CD4-positive, alpha-beta T cell treated with Interleukin-15 for 1 hour (primary cell): ENCODE measurements around the gene PKM.

Experiments
- DNase-seq: peaks from one replicate; pipeline ENCODE4 v3.0.0-alpha.2; 2020

Gene PKM

GRCh38 chr15:72199721-72200212 lies 31.2 kb downstream of the PKM start:
- peak; percentile 72 for DNase-seq

DNA sequence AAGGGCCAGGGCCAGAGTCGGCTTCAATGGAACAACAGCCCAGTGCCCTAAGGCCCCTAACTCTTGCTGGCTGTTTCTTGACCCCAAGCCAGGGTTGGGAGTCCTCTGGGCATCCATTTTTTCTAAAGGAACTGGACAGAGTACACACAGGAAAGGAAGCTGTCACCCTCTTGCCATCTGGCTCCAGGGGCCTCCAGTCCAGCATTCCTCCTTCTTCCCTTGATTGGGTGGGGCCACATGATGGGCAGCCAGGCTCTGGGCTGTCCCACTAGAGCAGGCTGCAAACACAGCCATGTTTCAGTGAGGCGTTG lies 31.8 kb downstream of the PKM start:
- no peak for DNase-seq

DNA sequence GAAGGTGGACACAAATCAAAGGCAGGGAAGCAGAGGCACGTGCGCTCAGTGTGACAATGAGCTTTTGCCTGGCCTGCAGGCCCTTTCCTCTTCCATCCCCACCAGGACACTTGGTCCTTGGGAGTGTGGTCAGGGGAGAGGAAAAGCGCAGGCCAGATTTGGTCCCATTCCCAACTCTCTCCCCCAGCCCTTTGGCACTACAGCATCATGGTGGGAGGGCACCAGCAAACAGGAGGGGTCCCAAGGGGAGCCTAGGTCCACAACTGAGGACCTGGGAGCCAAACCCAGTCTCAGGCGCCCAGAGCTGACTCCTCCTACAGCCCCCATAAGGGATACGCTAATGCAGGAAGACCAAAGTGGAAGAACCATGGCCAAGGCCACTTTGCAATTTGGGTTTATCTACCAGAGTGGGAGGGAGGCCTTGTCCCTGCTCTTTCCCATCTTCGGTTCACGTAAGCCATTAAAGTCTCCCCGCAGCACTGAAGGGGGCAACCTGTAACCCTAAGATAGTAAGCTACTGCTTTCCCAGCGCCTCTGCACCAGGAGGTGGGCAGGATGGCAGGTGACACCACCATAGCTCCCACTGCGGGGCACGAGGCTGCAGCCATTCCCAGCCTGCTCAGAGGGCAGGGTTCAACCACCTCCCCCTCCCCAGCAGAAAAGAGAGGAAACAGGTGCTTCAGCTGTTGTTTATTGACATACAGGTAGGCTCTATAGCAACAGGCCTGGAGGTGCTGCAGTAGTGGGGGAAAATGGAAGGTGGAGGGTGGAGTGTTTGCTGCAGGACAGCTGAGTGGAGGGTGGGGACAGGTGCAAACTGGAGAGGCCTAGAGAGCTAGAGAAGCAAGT lies 32.4 kb downstream of the PKM start:
- DNase-seq, result no peak

DNA sequence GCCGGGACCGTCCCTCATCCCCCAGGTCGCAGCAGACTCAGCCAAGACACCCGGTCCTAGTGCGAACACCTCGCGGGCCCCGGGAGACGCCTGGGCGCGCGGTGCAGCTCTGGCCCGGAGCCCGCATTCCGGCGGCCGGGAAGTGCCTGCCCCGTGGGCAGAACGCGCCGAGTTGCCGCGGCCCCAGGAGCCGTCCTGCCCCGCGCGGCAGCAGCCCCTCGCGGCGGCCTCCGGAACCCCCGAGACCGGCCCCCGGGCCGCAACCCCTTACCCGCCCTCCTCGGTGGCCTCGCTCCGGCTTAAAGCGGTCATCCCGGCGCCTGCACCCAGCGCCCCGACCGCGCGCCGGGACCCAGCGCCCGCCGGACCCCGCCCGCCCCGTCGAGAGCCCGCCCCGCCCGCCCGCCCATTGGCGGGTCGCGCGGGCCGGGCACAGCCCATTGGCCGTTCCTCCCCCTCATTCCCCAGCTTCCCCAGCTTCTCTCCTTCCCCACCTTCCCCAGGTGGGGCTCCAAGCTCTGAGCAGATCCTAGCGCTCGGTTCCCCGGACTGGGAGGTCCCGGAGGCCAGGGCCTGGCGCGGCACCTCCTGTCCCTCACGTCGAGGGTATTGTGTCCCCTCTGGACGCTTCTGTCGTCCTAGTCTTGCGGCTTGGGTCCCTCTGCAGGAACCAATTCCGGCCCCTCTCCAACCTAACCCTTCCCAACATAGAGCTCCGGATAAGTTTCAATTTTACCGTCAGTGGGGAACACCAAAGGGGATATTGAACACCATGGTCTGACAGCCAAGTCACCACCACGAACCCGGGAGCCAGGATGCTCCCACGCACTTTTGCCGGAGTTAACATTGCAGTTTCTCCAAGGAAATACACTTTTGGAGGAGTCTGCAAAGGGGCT lies 33.3 kb downstream of the PKM start, which contains the start of gene GRAMD2A:
Gene GRAMD2A, minus strand, starts transcription at position 328 of the 896 bp plus-strand sequence.
- no peak for DNase-seq

DNA sequence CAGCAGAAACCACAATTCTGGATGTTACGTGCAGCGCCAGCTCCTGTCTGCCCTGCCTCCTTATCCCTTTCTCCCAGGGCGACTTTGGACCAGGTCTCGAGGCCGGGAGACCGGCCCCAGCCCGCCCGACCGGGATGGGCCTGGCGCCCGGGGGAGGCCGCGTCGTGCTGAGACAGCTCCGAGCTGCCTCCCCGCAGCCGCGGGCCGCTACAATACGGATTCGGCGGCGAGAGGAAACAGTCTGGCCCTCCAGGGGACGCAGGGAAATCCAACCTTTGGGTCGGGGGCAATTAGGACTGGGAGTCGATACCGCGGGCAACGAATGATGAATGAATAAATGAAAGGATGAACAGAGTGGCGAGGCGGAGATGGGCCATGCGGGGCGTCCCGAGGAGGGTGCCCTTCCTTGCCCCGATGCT lies 33.9 kb downstream of the PKM start:
- DNase-seq, result no peak

- DNase-seq, result no peak
These were observed 34.5 kb downstream of the PKM start for GRCh38 chr15:72196409-72197040.

- DNase-seq, result peak; percentile 60
These were observed 35.9 kb downstream of the PKM start for GRCh38 chr15:72195101-72195511.

GRCh38 chr15:72193836-72194396 lies 37.1 kb downstream of the PKM start:
- DNase-seq, result no peak

DNA sequence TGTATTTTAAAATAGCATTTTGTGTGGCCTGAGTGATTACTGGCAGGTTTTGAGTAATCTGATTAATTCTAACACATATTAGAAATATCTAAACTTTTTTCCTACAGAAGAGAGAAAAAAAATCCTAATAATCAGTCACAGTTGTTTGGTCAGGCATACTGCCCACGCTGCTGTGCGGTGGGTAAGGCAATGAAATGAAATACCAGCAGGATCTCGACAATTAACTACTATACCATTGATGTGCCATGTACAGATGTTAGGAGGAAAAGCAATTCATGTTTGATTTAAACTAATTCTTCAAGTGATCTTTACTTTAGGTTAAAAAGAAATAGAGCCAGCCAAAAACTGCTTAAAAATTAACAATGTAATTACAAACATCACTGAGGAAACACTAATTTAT lies 38.6 kb downstream of the PKM start:
- no peak for DNase-seq

GRCh38 chr15:72189250-72189902 lies 41.6 kb downstream of the PKM start:
- no peak for DNase-seq

DNA sequence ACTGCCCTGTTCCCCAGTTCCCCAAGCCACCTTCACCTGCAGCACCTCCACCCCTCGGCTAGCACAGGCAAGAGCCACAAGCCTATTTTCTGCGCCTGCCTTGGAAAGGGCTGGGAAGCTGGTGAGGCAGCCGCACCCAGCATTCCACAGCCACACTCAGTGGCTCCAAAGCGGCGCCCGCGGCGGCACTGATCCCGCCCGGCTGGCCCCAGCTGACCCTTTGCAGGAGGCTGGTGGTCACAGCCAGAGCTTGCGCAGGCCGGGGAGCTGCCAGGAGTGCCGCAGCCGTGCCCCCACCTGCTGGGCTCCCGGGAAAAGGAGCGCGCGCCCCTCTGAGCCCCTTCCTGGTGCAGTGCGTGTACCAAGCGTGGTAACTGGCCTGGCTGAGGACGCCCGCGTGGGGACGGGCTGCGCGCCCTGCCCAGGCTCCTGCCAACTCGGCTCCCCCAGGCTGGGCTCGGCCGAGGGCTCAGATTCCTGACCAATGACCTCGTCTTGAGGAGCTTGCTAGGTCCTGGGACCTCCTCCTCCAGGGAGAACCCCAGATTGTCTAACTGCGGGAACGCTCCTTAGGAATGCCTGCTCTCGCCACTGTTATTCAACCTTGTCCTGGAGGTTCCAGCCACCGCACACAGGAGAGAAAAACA lies 46.7 kb downstream of the PKM start:
- DNase-seq, result no peak

GRCh38 chr15:72183781-72184164 lies 47.2 kb downstream of the PKM start:
- no peak for DNase-seq

DNA sequence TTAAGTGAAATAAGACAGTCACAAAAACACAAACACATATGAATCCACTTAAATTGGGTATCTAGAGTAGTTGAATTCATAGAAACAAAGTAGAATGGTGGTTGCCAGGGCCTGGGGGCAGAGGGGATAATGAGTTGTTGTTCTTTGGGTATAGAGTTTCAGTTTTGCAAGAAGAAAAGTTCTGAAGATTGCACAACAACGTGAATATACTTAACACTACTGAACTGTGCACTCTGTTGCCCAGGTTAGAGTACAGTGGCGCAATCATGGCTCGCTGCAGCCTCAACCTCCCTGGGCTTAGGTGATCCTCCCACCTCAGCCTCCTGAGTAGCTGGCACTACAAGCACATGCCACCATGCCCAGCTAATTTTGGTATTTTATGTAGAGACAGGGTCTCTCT lies 48.3 kb downstream of the PKM start:
- no peak for DNase-seq

- DNase-seq, result no peak
These were observed 48.7 kb downstream of the PKM start for GRCh38 chr15:72182244-72182643.

DNA sequence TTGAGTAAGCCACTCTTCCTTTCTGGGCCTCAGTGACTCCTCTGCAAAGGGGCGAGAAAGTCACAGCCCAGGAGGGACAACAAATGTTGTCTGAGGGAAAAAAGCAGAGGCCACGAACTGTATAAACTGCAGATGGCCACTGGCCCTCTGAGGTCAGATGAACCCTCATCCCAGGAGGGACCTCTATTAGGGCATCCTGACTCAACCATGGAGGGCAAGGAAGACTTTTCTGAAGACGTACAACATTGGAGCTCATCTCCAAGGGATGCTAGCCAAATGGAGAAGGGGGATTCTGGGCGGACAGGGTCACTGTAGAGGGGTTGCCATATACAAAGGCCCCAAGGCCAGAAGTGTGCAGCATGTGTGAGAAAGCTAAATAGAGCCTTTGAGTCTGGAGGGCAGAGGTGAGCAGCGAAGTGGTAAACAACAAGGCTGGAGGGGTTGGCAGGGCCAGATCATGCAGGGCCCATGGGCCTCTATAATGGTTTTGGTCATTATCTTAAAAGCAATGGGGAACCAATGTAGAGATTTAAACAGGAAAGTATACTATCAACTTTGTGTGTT lies 50.1 kb downstream of the PKM start:
- DNase-seq, result no peak

DNA sequence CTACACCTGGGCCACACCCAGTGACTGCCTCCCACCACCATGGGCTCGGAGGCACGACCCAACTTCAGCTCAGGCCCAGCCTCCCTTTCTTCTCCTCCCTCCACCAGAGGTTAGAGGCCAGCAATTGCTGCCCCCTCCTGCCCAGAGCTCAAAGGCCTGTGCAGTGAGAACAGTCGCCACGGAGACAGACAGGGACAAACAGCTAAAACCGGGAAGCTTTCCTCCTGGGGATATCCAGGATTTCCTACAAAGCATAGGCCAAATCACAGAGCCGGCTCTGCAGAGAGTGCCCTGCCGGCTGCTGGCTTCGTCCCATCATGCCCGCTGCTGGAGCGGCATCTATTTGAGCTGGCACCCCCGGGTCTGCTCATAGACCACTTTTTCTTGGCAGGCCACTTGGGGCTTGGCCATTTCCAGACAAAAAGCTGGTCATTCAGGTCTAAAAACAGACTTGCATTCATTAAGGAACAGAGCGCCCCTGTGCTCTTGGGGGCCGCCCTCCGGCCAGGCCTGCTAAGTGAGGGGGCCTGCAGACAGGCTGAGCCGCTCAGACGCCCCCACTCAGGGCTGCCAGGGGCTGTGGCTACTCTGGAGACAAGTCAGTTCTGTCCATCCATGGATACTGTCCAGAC lies 50.9 kb downstream of the PKM start:
- DNase-seq, result no peak

DNA sequence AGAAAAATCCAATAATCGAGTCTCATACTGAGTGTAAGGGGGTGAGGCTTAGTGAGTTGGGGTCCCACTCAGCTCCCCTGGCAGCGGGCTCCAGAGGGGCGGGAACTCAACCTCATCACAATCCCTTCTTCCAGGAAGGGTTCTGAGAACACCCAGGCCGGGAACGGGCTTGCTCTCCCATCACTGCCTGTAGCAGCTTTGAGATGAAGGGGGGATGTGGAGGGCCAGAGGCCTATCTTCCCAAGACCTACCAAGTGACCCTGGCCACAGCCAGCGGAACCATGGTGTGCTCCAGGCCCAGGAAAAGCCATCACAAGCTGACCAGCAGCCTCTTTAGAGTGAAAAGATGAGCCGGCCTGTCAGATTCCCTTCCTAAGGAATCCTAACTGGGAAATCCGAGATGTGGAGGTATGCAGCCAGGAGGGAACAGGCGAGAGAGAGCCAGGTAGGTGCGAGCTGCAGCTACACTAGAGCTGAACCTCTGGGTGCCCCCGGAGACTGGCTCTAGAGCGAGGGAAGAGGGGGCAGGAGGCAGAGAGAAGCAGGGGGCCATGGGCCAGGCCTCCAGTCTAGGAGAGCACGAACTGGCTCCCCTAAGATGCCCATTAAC lies 51.9 kb downstream of the PKM start:
- DNase-seq, result no peak

DNA sequence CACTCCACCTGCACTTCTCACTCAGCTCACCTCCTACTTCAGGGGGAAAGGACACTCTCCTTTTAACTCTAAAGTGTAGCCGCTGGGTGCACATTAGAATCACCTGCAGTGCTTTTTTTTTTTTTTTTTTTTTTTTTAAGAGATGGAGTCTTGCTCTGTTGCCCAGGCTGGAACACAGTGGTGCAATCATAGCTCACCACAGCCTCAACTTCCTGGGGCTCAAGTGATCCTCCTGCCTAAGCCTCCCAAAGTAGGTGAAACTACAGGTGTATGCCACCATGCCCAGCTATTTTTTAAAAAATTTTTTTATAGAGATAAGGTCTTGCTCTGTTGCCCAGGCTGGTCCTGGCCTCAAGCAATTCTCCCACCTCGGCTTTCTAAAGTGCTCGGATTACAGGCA lies 54.2 kb downstream of the PKM start:
- DNase-seq, result no peak

DNA sequence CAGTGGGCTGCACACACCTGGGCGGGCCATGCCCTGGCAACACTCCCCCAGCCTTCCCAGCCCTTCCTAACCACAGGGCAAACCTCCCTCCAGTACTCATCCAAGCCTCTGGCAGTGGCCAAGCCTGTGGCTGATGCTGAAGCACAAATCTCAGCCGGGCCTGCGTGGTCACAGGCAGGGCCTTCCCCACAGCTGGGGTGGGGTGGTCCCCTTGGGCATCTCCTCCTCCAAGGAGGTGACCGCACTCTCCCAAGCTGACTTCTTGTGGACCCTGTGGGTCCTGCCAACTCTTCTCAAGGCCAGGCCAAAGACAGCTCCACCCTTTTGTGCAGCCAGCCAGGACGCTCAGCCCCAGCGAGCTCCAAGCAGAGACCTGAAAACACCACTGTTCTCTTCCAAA lies 54.8 kb downstream of the PKM start:
- no peak for DNase-seq

DNA sequence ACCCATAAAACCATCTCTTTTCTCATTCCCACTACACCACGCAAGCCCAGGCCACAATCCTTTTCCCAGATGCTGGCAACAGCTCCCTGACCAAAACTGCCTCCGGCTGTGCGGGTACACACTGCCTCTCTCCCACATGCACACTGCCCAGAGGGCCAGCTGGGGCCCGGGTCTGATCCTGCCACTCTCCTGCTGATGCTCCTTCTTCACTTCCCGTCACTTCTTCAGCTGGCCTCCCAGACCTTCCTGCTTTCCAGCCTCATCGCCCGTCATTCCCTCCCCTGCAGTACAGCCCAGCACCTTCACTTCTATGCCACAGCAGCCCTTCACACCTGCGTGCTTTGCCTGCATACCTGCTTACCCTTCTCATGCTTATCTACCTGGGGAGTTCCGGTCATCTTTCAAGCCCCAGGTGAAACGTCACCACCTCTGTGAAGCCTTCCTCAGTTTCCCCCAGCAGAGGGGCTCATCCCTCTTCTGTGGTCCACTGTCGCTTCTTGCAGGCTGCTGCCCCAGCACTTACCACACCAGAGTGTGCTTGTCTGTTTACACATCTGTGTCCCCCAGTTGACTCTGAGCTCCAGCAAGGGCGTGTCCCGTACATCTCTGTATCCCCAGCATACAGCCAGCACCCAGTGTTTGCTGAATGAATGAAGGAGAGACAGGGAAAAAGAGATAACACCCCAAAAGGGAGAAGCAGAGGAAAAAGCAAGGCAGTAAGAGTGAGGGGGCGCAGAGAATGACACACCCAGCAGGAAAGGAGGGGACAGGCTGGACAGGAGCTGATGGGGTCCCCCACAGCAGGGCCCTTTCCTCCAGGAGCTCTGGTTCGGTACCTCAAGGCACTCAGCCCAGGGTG lies 55.6 kb downstream of the PKM start:
- no peak for DNase-seq
